ENCODE results near the gene LAMB4. TPM values are rescaled to one million over a fixed set of nuclear protein-coding genes. Genes with fewer than 3 reads are reported as not detected.
A peak's percentile ranks its signal among the peaks of the same experiment; 100 is the strongest.

Gene LAMB4
- total and polyA plus RNA-seq, 2 experiments from 2014 or later, result not detected

- TF ChIP-seq REST (IDR thresholded peaks at IDR 0.05; ENCODE audit: unreplicated experiment), result no peak
These were observed 153.1 kb downstream of the LAMB4 start (continued) for GRCh38 chr7:107977048-107977447.

- no peaks in the 10 kb centered on the region for H3K4me1 ChIP-seq (ENCODE audit: insufficient read depth)
- no peak overlapping the region for H3K27ac ChIP-seq (ENCODE audit: low read depth)
- TF ChIP-seq POLR2AphosphoS5 (IDR thresholded peaks at IDR 0.05; ENCODE audit: low read depth), result no peak
- no peak for TF ChIP-seq NANOG (IDR thresholded peaks at IDR 0.05; ENCODE audit: borderline replicate concordance)
- H3K4me3 Mint-ChIP-seq, result no peak overlapping the region
- peaks cover 31% of the 10 kb centered on the region for H3K4me1 Mint-ChIP-seq
- H3K36me3 ChIP-seq (ENCODE audit: insufficient read depth), result peaks cover 8% of the 10 kb centered on the region; the same call in 1 of the 2 replicates
- no peaks in the 10 kb centered on the region for H3K79me2 ChIP-seq (replicated peaks; ENCODE audit: insufficient read depth)
- H3K36me3 Mint-ChIP-seq (ENCODE audit: low read depth), result peaks cover 18% of the 10 kb centered on the region
- no peaks in the 10 kb centered on the region for H3K9me2 ChIP-seq (ENCODE audit: insufficient read depth)
- no peaks in the 10 kb centered on the region for H3K27me3 ChIP-seq (ENCODE audit: insufficient read depth)
- no peaks in the 10 kb centered on the region for H3F3A ChIP-seq (replicated peaks; ENCODE audit: low read depth)
- no peak overlapping the region for H3K27ac Mint-ChIP-seq
- no peak overlapping the region for H2AFZ ChIP-seq
- no peaks in the 10 kb centered on the region for H4K20me1 ChIP-seq (replicated peaks; ENCODE audit: insufficient read depth)
- ATAC-seq, result no peak
- no peak for DNase-seq (ENCODE audit: low spot score)
- peaks cover 5% of the 10 kb centered on the region for H3K27me3 Mint-ChIP-seq (ENCODE audit: insufficient read depth, low read depth, poor library complexity)
- H3K4me3 ChIP-seq, result no peak overlapping the region
- H3K9me3 Mint-ChIP-seq, result no peaks in the 10 kb centered on the region; the same call in 2 of the 3 replicates
- H3K4me2 ChIP-seq, result no peak overlapping the region
These were observed 153.5 kb downstream of the LAMB4 start for GRCh38 chr7:107976620-107977019.

GRCh38 chr7:107975394-107976013 lies 154.7 kb downstream of the LAMB4 start:
- H3K27me3 ChIP-seq (ENCODE audit: insufficient read depth), result no peaks in the 10 kb centered on the region
- H3K4me3 ChIP-seq, result no peak overlapping the region
- H3K4me2 ChIP-seq, result no peak overlapping the region
- no peak overlapping the region for H2AFZ ChIP-seq
- H3K27ac Mint-ChIP-seq, result 0 out of 2 replicates have a peak overlapping the region, but pooled peaks have one; percentile 55
- H3K4me1 ChIP-seq (ENCODE audit: insufficient read depth), result no peaks in the 10 kb centered on the region
- peak; percentile 50 for DNase-seq (ENCODE audit: low spot score)
- H3K27me3 Mint-ChIP-seq (ENCODE audit: insufficient read depth, low read depth, poor library complexity), result peaks cover 5% of the 10 kb centered on the region
- no peak overlapping the region for H3K4me3 Mint-ChIP-seq
- H3K79me2 ChIP-seq (replicated peaks; ENCODE audit: insufficient read depth), result no peaks in the 10 kb centered on the region
- H3K9me3 Mint-ChIP-seq, result no peaks in the 10 kb centered on the region; the same call in 2 of the 3 replicates
- no peaks in the 10 kb centered on the region for H4K20me1 ChIP-seq (replicated peaks; ENCODE audit: insufficient read depth)
- ATAC-seq, result peak; percentile 68
- no peaks in the 10 kb centered on the region for H3F3A ChIP-seq (replicated peaks; ENCODE audit: low read depth)
- peaks cover 8% of the 10 kb centered on the region; the same call in 1 of the 2 replicates for H3K36me3 ChIP-seq (ENCODE audit: insufficient read depth)
- peaks cover 31% of the 10 kb centered on the region for H3K4me1 Mint-ChIP-seq
- no peaks in the 10 kb centered on the region for H3K9me2 ChIP-seq (ENCODE audit: insufficient read depth)
- no peak overlapping the region for H3K27ac ChIP-seq (ENCODE audit: low read depth)
- H3K36me3 Mint-ChIP-seq (ENCODE audit: low read depth), result peaks cover 18% of the 10 kb centered on the region
- TF ChIP-seq REST (IDR thresholded peaks at IDR 0.05; ENCODE audit: unreplicated experiment) (no peak), ZNF462 (CRISPR knock-in tag; IDR thresholded peaks at IDR 0.05) (no peak), EZH2phosphoT487 (IDR thresholded peaks at IDR 0.05; ENCODE audit: unreplicated experiment) (no peak)

Measured in GM23338 (cell line).